HG02571 (cell line): Measurements from ENCODE around the gene LCN9.
"Not testable (repeated sequence)": the region's sequence is repeated elsewhere in the genome, so short reads cannot be mapped to it uniquely, and the experiment has no call there.

Source experiments
- ATAC-seq: cut with Tn5 transposase; IDR thresholded peaks from one replicate; pipeline ENCODE4 v1.9.1; 2021; ENCODE audit warnings: mild to moderate bottlenecking, moderate library complexity; ENCODE audit not compliant: unreplicated experiment

Gene LCN9

GRCh38 chr9:135662758-135663450, at the start of gene LCN9:
Gene LCN9, plus strand, starts transcription at chr9:135663309. Its CDS starts 13 bp downstream, at chr9:135663322.
- ATAC-seq, result no peak

GRCh38 chr9:135613946-135614805, 48.9 kb upstream of the LCN9 start:
- no peak for ATAC-seq

GRCh38 chr9:135614821-135615665, 48.1 kb upstream of the LCN9 start:
- ATAC-seq, result no peak

GRCh38 chr9:135615666-135616618, 47.2 kb upstream of the LCN9 start:
- ATAC-seq, result no peak

GRCh38 chr9:135616619-135617537, 46.2 kb upstream of the LCN9 start:
- no peak for ATAC-seq

- no peak for ATAC-seq
Measured at GRCh38 chr9:135617538-135617900, 45.6 kb upstream of the LCN9 start.

- ATAC-seq, result no peak
Measured at GRCh38 chr9:135617991-135618411, 45.1 kb upstream of the LCN9 start.

- no peak for ATAC-seq
Measured at GRCh38 chr9:135618866-135619598, 44.1 kb upstream of the LCN9 start.

- no peak for ATAC-seq
Measured at GRCh38 chr9:135619599-135619886, 43.6 kb upstream of the LCN9 start.

- ATAC-seq, result no peak
Measured at GRCh38 chr9:135620558-135620957, 42.6 kb upstream of the LCN9 start.

- ATAC-seq, result no peak
Measured at GRCh38 chr9:135622415-135623020, 40.6 kb upstream of the LCN9 start.

- ATAC-seq, result no peak
Measured at GRCh38 chr9:135624282-135624681, 38.8 kb upstream of the LCN9 start.

- ATAC-seq, result no peak
Measured at GRCh38 chr9:135632841-135633240, 30.3 kb upstream of the LCN9 start.

GRCh38 chr9:135636930-135637530, 26.1 kb upstream of the LCN9 start:
- ATAC-seq, result not testable (repeated sequence)

- ATAC-seq, result no peak
Measured at GRCh38 chr9:135639196-135639595, 23.9 kb upstream of the LCN9 start, which contains the start of gene GLT6D1. Gene GLT6D1, minus strand, starts transcription at chr9:135639540. Its CDS starts 353 bp downstream, at chr9:135639187.

- no peak for ATAC-seq
Measured at GRCh38 chr9:135641047-135641446, 22.1 kb upstream of the LCN9 start.

GRCh38 chr9:135641745-135642144, 21.4 kb upstream of the LCN9 start:
- ATAC-seq, result no peak
